HG03060 (cell line): ENCODE measurements around the gene GTF2H4.
"Not testable (repeated sequence)": the region's sequence is repeated elsewhere in the genome, so short reads cannot be mapped to it uniquely, and the experiment has no call there.

Experiments used
- ATAC-seq: cut with Tn5 transposase; IDR thresholded peaks from one replicate; pipeline ENCODE4 v1.9.1; 2021; ENCODE audit warnings: low read depth, moderate number of reproducible peaks; ENCODE audit not compliant: unreplicated experiment

GTF2H4 gene

GRCh38 chr6:30907758-30908591 lies at the start of gene GTF2H4:
Gene GTF2H4, plus strand, starts transcription at chr6:30908207.
- ATAC-seq, result peak; percentile 87

GRCh38 chr6:30859726-30860125 lies 48.3 kb upstream of the GTF2H4 start:
- ATAC-seq, result not testable (repeated sequence)

- no peak for ATAC-seq
Observed at GRCh38 chr6:30861257-30862048, 46.6 kb upstream of the GTF2H4 start.

- ATAC-seq, result no peak
Observed at GRCh38 chr6:30862156-30862875, 45.7 kb upstream of the GTF2H4 start.

- no peak for ATAC-seq
Observed at GRCh38 chr6:30864325-30864724, 43.7 kb upstream of the GTF2H4 start.

GRCh38 chr6:30869241-30869749 lies 38.7 kb upstream of the GTF2H4 start:
- not testable (repeated sequence) for ATAC-seq

- no peak for ATAC-seq
Observed at GRCh38 chr6:30870546-30870945, 37.5 kb upstream of the GTF2H4 start.

- ATAC-seq, result no peak
Observed at GRCh38 chr6:30871592-30872183, 36.3 kb upstream of the GTF2H4 start.

- no peak for ATAC-seq
Observed at GRCh38 chr6:30873137-30873640, 34.8 kb upstream of the GTF2H4 start.

- not testable (repeated sequence) for ATAC-seq
Observed at GRCh38 chr6:30873795-30874194, 34.2 kb upstream of the GTF2H4 start.

GRCh38 chr6:30875244-30876038 lies 32.6 kb upstream of the GTF2H4 start:
- ATAC-seq, result no peak

GRCh38 chr6:30876039-30876730 lies 31.8 kb upstream of the GTF2H4 start:
- no peak for ATAC-seq

- ATAC-seq, result no peak
Observed at GRCh38 chr6:30877419-30878262, 30.4 kb upstream of the GTF2H4 start.

- no peak for ATAC-seq
Observed at GRCh38 chr6:30879684-30880427, 28.2 kb upstream of the GTF2H4 start.

- no peak for ATAC-seq
Observed at GRCh38 chr6:30880698-30881252, 27.2 kb upstream of the GTF2H4 start.

- no peak for ATAC-seq
Observed at GRCh38 chr6:30881392-30882203, 26.4 kb upstream of the GTF2H4 start.
